Hepatocyte (in vitro differentiated cells): ENCODE data around the gene CAPZA2.

ENCODE experiments used
- CTCF ChIP-seq: fragments of 200-600 bp; sonication (generic); IDR thresholded peaks from 2 replicates; pipeline ENCODE4 v1.5.1; 2016; ENCODE audit warnings: antibody characterized with exemption, mild to moderate bottlenecking; ENCODE audit not compliant: poor library complexity
- EZH2 ChIP-seq: fragments of 200-600 bp; sonication (generic); IDR thresholded peaks from 2 replicates; pipeline ENCODE4 v1.6.1; 2016; ENCODE audit warnings: antibody characterized with exemption, mild to moderate bottlenecking, borderline replicate concordance

- TF ChIP-seq CTCF: no peak
- no peak for TF ChIP-seq EZH2
Measured at GRCh38 chr7:116836911-116837310, 25.5 kb upstream of the CAPZA2 start.
